ENCODE measurements around the gene IL7R.

The IL7R gene

DNA sequence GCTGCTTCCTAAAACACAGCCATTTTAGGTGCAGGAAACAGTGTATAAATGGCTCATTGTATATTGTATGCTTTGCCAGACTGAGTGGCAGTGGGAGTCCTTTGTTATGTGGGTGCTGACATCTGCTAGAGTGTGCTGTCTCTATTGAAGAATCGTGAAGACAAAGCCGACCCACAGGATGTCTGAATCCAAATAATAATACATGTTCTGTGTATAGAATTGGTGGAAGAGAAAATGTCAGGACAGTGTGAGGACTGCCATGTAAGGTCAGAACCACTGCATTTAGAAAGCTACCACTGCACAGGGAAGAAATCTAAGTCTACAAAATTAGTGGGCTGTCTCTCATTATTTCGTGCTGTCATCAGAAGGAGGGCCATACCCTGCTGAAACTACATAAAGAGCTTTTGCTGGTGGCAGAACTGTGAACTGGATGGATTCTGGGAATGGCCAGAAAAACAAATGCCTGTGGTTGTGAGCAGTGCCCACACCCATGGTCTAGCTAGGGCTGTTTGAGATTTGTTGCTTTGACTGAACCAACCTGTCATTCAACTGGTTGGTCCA, 2.5 kb downstream of the IL7R start:
- no peak overlapping the region for H4K91ac ChIP-seq (ENCODE audit: low read depth, low read length)
- no peak overlapping the region for H3K4ac ChIP-seq (ENCODE audit: low read depth, low read length)
- no peaks in the 10 kb centered on the region for H3K79me2 ChIP-seq (ENCODE audit: control insufficient read depth, insufficient read depth, low read length, poor library complexity)
- H3K27ac ChIP-seq (ENCODE audit: low read depth, low read length) = no peak overlapping the region
- no peaks in the 10 kb centered on the region for H3K9me3 ChIP-seq (ENCODE audit: insufficient read depth, low read depth, low read length)
- H3K9ac ChIP-seq (ENCODE audit: low read length) = no peak overlapping the region
- H3K4me3 ChIP-seq (ENCODE audit: low read depth, low read length) = no peak overlapping the region
- no peak overlapping the region for H2AK5ac ChIP-seq (ENCODE audit: low read length)
- no peak overlapping the region for H2BK5ac ChIP-seq (ENCODE audit: low read depth, low read length, poor library complexity)
- WGBS (ENCODE audit: extremely low coverage, insufficient coverage, insufficient read length) = no CpG with 5 or more reads among the region's 3 CpGs
- no peak overlapping the region for H3K18ac ChIP-seq (ENCODE audit: low read length)
- no peak overlapping the region for H4K12ac ChIP-seq (ENCODE audit: low read depth, low read length)
- no peak overlapping the region for H2AFZ ChIP-seq (ENCODE audit: insufficient read depth, low read length, poor library complexity)
- H3K36me3 ChIP-seq (ENCODE audit: control insufficient read depth in 1 of 2, insufficient read depth in 2 of 2, low read length in 2 of 2) = no peaks in the 10 kb centered on the region
- H2BK12ac ChIP-seq (ENCODE audit: low read length) = no peak overlapping the region
- DNase-seq = peak; percentile 20 to 36
- no peak overlapping the region for H4K8ac ChIP-seq (ENCODE audit: low read depth, low read length)
- H3K79me1 ChIP-seq (ENCODE audit: low read length) = no peaks in the 10 kb centered on the region
- no peak overlapping the region for H3K4me2 ChIP-seq (ENCODE audit: low read length)
- no peak overlapping the region for H3K23ac ChIP-seq (ENCODE audit: low read length)
- H3K14ac ChIP-seq (ENCODE audit: low read length) = no peak overlapping the region
- no peak overlapping the region for H2BK120ac ChIP-seq (ENCODE audit: insufficient read depth, low read length, poor library complexity)
- H3K4me1 ChIP-seq (ENCODE audit: control insufficient read depth in 1 of 2, insufficient read depth in 2 of 2, low read length in 2 of 2) = peaks cover 0 to 3% of the 10 kb centered on the region in 2 experiments
- no peaks in the 10 kb centered on the region for H3K27me3 ChIP-seq (ENCODE audit: insufficient read depth, low read length)

DNA sequence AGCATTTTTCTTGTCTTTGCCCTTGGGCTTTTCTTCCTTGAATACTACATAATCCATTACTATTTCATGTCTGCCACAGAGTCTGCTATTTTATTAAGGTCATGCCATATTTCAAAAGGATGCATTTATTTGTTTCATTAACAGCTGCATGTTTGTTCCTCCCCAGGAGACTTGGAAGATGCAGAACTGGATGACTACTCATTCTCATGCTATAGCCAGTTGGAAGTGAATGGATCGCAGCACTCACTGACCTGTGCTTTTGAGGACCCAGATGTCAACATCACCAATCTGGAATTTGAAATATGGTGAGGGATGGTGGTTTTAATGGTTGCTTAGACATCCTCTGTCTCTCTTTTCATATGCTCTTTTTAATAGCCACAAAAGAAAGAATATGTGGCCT, 4.0 kb downstream of the IL7R start:
- H4K91ac ChIP-seq (ENCODE audit: low read depth, low read length) = no peak overlapping the region
- no peaks in the 10 kb centered on the region for H3K9me3 ChIP-seq (ENCODE audit: insufficient read depth, low read depth, low read length)
- no peak overlapping the region for H3K4me2 ChIP-seq (ENCODE audit: low read length)
- H3K9ac ChIP-seq (ENCODE audit: low read length) = no peak overlapping the region
- H3K18ac ChIP-seq (ENCODE audit: low read length) = no peak overlapping the region
- no peaks in the 10 kb centered on the region for H3K36me3 ChIP-seq (ENCODE audit: control insufficient read depth in 1 of 2, insufficient read depth in 2 of 2, low read length in 2 of 2)
- peaks cover 0 to 3% of the 10 kb centered on the region in 2 experiments for H3K4me1 ChIP-seq (ENCODE audit: control insufficient read depth in 1 of 2, insufficient read depth in 2 of 2, low read length in 2 of 2)
- no peak overlapping the region for H3K14ac ChIP-seq (ENCODE audit: low read length)
- no peak overlapping the region for H2BK120ac ChIP-seq (ENCODE audit: insufficient read depth, low read length, poor library complexity)
- no CpG with 5 or more reads among the region's 1 CpG for WGBS (ENCODE audit: extremely low coverage, insufficient coverage, insufficient read length)
- no peak overlapping the region for H3K27ac ChIP-seq (ENCODE audit: low read depth, low read length)
- H3K4me3 ChIP-seq (ENCODE audit: low read depth, low read length) = no peak overlapping the region
- no peak overlapping the region for H4K12ac ChIP-seq (ENCODE audit: low read depth, low read length)
- no peak overlapping the region for H3K23ac ChIP-seq (ENCODE audit: low read length)
- H2BK5ac ChIP-seq (ENCODE audit: low read depth, low read length, poor library complexity) = no peak overlapping the region
- H3K79me2 ChIP-seq (ENCODE audit: control insufficient read depth, insufficient read depth, low read length, poor library complexity) = no peaks in the 10 kb centered on the region
- H3K27me3 ChIP-seq (ENCODE audit: insufficient read depth, low read length) = no peaks in the 10 kb centered on the region
- H4K8ac ChIP-seq (ENCODE audit: low read depth, low read length) = no peak overlapping the region
- H2BK12ac ChIP-seq (ENCODE audit: low read length) = no peak overlapping the region
- peak; percentile 48 to 82 for DNase-seq
- no peak overlapping the region for H2AFZ ChIP-seq (ENCODE audit: insufficient read depth, low read length, poor library complexity)
- H3K79me1 ChIP-seq (ENCODE audit: low read length) = no peaks in the 10 kb centered on the region
- H2AK5ac ChIP-seq (ENCODE audit: low read length) = no peak overlapping the region
- H3K4ac ChIP-seq (ENCODE audit: low read depth, low read length) = no peak overlapping the region

GRCh38 chr5:35861718-35862117, 5.0 kb downstream of the IL7R start:
- Histone ChIP-seq H3K4me1 (ENCODE audit: control insufficient read depth in 1 of 2, insufficient read depth in 2 of 2, low read length in 2 of 2) (peaks cover 0 to 3% of the 10 kb centered on the region in 2 experiments), H2AFZ (ENCODE audit: insufficient read depth, low read length, poor library complexity) (no peak overlapping the region), H3K9ac (ENCODE audit: low read length) (no peak overlapping the region), H3K79me2 (ENCODE audit: control insufficient read depth, insufficient read depth, low read length, poor library complexity) (no peaks in the 10 kb centered on the region), H3K36me3 (ENCODE audit: control insufficient read depth in 1 of 2, insufficient read depth in 2 of 2, low read length in 2 of 2) (no peaks in the 10 kb centered on the region), H3K4me3 (ENCODE audit: low read depth, low read length) (no peak overlapping the region), H2BK5ac (ENCODE audit: low read depth, low read length, poor library complexity) (no peak overlapping the region), H3K79me1 (ENCODE audit: low read length) (no peaks in the 10 kb centered on the region), H2BK120ac (ENCODE audit: insufficient read depth, low read length, poor library complexity) (no peak overlapping the region), H4K91ac (ENCODE audit: low read depth, low read length) (no peak overlapping the region), H2BK12ac (ENCODE audit: low read length) (no peak overlapping the region), H2AK5ac (ENCODE audit: low read length) (no peak overlapping the region), H3K18ac (ENCODE audit: low read length) (no peak overlapping the region), H4K12ac (ENCODE audit: low read depth, low read length) (no peak overlapping the region), H3K4me2 (ENCODE audit: low read length) (no peak overlapping the region), H3K4ac (ENCODE audit: low read depth, low read length) (no peak overlapping the region), H3K27me3 (ENCODE audit: insufficient read depth, low read length) (no peaks in the 10 kb centered on the region), H3K27ac (ENCODE audit: low read depth, low read length) (no peak overlapping the region), H3K9me3 (ENCODE audit: insufficient read depth, low read depth, low read length) (no peaks in the 10 kb centered on the region), H3K14ac (ENCODE audit: low read length) (no peak overlapping the region), H4K8ac (ENCODE audit: low read depth, low read length) (no peak overlapping the region), H3K23ac (ENCODE audit: low read length) (no peak overlapping the region)
- peak; percentile 42 to 99 for DNase-seq
- WGBS (ENCODE audit: extremely low coverage, insufficient coverage, insufficient read length) = no CpG with 5 or more reads among the region's 1 CpG

DNA sequence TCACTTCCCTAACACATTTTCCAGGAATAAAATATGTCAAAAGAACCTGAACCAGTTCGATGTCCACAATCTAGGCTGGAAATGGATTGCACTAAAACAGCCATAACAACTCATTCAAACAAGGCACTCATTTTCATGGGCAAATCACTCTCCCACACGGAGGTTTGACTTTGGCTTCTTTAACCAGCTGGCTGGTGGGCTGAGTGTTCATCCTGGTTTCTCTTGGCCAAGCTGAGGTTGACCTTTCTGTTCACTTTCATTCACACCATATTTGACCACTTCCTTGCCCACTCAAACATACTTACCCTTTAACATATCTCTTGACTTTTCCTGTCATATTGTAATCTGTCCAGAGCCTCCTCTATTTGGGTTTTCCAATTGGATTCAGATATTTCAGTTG, 5.4 kb downstream of the IL7R start:
- Histone ChIP-seq H4K12ac (ENCODE audit: low read depth, low read length) (no peak overlapping the region), H3K79me2 (ENCODE audit: control insufficient read depth, insufficient read depth, low read length, poor library complexity) (no peaks in the 10 kb centered on the region), H3K4me1 (ENCODE audit: control insufficient read depth in 1 of 2, insufficient read depth in 2 of 2, low read length in 2 of 2) (peaks cover 0 to 3% of the 10 kb centered on the region in 2 experiments), H3K9me3 (ENCODE audit: insufficient read depth, low read depth, low read length) (no peaks in the 10 kb centered on the region), H3K4me2 (ENCODE audit: low read length) (no peak overlapping the region), H2BK12ac (ENCODE audit: low read length) (no peak overlapping the region), H3K36me3 (ENCODE audit: control insufficient read depth in 1 of 2, insufficient read depth in 2 of 2, low read length in 2 of 2) (no peaks in the 10 kb centered on the region), H4K8ac (ENCODE audit: low read depth, low read length) (no peak overlapping the region), H2AFZ (ENCODE audit: insufficient read depth, low read length, poor library complexity) (no peak overlapping the region), H3K4ac (ENCODE audit: low read depth, low read length) (no peak overlapping the region), H2BK120ac (ENCODE audit: insufficient read depth, low read length, poor library complexity) (no peak overlapping the region), H3K79me1 (ENCODE audit: low read length) (no peaks in the 10 kb centered on the region), H3K9ac (ENCODE audit: low read length) (no peak overlapping the region), H3K4me3 (ENCODE audit: low read depth, low read length) (no peak overlapping the region), H3K23ac (ENCODE audit: low read length) (no peak overlapping the region), H2AK5ac (ENCODE audit: low read length) (no peak overlapping the region), H3K14ac (ENCODE audit: low read length) (no peak overlapping the region), H2BK5ac (ENCODE audit: low read depth, low read length, poor library complexity) (no peak overlapping the region), H4K91ac (ENCODE audit: low read depth, low read length) (no peak overlapping the region), H3K27me3 (ENCODE audit: insufficient read depth, low read length) (no peaks in the 10 kb centered on the region), H3K27ac (ENCODE audit: low read depth, low read length) (no peak overlapping the region), H3K18ac (ENCODE audit: low read length) (no peak overlapping the region)
- whole genome bisulfite sequencing (ENCODE audit: extremely low coverage, insufficient coverage, insufficient read length) = no CpG with 5 or more reads among the region's 2 CpGs
- DNase-seq = no peak
